ENCODE data around the gene PPP2R3C.
A peak's percentile ranks its signal among the peaks of the same experiment; 100 is the strongest.
"Not testable (repeated sequence)": the region's sequence is repeated elsewhere in the genome, so short reads cannot be mapped to it uniquely, and the experiment has no call there.

PPP2R3C gene

GRCh38 chr14:35121887-35122695 lies at the start of gene PPP2R3C, which contains the start of gene PRORP:
TSS of gene PPP2R3C (minus strand) at chr14:35121990. CDS start at chr14:35121959, 31 bp downstream.
TSS of gene PRORP (plus strand) at chr14:35122552. CDS start at chr14:35123246, 694 bp downstream.
- peak; percentile 95 for DNase-seq

DNA sequence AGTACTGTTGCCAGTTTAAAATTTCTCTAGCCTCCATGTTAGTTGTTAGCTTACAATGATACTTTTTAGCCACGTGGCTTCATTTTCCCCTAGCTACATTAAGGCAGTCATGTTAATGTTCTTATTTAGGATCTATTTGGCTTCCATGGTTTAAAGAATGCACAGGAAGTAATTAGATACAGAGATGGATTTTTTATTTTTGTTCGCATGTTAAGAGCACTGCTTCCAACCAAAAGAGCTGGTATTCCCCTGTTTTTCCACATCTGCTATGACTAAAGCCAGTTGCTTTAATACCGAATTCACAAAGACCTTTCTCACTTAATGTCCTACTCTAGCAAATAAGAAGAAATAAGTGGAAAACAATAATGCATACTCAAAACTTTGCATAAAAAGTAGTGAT lies 45.7 kb upstream of the PPP2R3C start:
- DNase-seq, result no peak

DNA sequence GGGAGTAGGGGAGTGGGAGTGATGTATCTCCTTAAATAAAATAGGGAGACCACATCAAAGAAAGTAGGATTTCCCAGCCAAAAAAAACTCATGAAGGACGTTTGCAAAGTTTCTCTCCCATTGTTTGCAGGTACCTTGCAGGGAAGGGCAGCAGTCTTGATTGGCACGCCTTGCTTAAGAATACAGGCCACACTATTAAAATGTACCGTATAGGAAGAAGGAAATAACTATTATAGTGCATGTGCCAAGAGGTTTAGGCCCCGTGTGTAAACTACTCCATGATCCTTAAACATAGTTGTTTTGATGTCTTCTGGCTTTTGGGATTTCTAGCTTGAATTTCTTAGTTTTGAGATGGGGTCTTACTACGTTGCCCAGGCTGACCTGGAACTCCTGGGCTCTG lies 43.1 kb upstream of the PPP2R3C start:
- DNase-seq, result no peak

- no peak for DNase-seq
Observed at GRCh38 chr14:35163384-35163783, 41.6 kb upstream of the PPP2R3C start.

GRCh38 chr14:35161231-35161630 lies 39.4 kb upstream of the PPP2R3C start:
- DNase-seq, result peak; percentile 56

DNA sequence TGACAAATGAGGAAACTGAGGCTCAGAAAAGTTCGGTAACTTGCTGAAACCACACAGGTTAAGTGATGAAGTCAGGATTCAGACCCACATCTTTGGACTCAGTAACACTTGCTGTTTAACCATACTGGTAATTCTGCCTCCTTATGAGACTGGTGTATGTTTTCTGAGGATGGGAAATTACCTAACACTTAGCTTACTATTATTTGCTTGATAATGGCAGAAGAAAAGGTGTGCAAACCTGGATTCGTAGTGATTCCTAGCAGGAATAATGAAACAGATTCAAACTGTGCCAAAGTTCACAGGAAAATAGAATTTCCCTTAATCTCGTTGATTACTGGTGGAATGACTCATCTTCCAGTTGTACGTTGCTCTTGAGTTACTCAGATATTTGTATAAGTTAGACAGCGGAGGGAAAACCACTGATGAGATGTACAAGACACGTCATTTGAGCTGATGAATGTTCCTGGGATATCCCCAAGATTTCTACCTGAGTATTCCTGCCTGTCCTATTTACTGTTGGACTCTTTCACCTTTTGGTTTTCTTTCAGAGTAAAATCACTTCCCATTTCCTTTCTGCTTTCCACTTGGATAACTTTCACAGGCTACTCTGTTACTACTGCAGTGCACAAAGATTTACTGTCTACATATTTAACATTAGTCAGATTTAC lies 38.1 kb upstream of the PPP2R3C start:
- DNase-seq, result no peak

GRCh38 chr14:35158951-35159653 lies 37.3 kb upstream of the PPP2R3C start:
- DNase-seq, result no peak

GRCh38 chr14:35158491-35158890 lies 36.7 kb upstream of the PPP2R3C start:
- no peak for DNase-seq

DNA sequence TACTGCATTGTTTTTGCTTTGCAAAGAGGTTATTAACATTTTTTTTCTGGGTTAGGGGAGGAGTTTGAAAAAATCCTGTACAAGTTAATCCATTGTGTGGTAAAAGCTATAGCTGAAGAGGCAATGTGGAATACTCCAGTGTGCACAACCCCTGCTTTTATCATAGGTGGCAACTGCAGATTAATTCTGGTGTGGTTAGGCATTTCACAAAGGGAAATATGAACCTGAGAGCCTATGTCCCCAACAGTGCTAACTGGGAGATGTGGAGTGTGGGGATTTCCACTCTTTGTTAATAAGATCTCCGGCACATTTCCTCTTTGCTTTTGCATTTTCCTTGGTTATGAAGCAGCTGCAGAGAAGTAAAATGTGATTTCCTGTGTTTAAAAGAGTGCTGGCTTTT lies 34.2 kb upstream of the PPP2R3C start:
- peak; percentile 41 for DNase-seq

- DNase-seq, result no peak
Observed at GRCh38 chr14:35154016-35154415, 32.2 kb upstream of the PPP2R3C start.

GRCh38 chr14:35152531-35152930 lies 30.7 kb upstream of the PPP2R3C start:
- not testable (repeated sequence) for DNase-seq

DNA sequence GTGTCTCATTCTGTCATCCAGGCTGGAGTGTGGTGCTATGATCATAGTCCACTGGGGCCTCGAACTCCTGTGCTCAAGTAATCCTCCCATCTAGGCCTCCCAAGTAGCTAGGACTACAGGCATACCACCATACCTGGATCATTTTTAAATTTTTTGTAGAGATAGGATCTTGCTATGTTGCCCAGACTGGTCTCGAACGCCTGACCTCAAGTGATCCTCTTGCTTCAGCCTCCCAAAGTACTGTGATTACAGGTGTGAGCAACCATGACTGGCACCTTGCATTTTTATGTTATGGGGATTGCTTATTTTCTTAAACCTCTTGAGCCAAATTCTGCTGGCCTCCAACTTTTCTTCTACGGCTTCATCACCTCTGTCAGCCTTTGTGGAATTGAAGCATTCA lies 27.4 kb upstream of the PPP2R3C start:
- DNase-seq, result no peak

- DNase-seq, result no peak
Observed at GRCh38 chr14:35147711-35148110, 25.9 kb upstream of the PPP2R3C start.

- no peak for DNase-seq
Observed at GRCh38 chr14:35147186-35147585, 25.4 kb upstream of the PPP2R3C start.

DNA sequence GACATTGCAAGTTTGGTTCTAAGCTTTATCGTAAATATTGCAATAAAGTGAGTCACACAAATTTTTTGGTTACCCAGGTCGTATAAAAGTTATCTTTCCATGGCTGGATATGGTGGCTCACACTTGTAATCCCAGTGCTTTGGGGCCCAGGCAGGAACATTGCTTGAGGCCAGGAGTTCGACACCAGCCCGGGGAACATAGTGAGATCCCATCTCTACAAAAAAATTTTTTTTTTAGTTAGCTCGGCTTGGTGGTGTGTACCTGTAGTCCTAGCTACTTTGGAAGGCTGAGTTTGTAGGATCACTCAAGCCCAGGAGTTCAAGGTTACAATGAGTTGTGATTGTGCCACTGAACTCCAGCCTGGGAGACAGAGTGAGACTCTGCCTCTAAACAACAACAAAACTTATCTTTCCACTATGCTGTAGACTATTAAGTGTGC lies 24.9 kb upstream of the PPP2R3C start:
- no peak for DNase-seq

- DNase-seq, result no peak
Observed at GRCh38 chr14:35144029-35144428, 22.2 kb upstream of the PPP2R3C start.

GRCh38 chr14:35140718-35141581 lies 19.2 kb upstream of the PPP2R3C start:
- no peak for DNase-seq

GRCh38 chr14:35138585-35138984 lies 16.8 kb upstream of the PPP2R3C start:
- no peak for DNase-seq

GRCh38 chr14:35134329-35135123 lies 12.7 kb upstream of the PPP2R3C start:
- DNase-seq, result no peak

GRCh38 chr14:35133542-35134328 lies 11.9 kb upstream of the PPP2R3C start:
- no peak for DNase-seq

DNA sequence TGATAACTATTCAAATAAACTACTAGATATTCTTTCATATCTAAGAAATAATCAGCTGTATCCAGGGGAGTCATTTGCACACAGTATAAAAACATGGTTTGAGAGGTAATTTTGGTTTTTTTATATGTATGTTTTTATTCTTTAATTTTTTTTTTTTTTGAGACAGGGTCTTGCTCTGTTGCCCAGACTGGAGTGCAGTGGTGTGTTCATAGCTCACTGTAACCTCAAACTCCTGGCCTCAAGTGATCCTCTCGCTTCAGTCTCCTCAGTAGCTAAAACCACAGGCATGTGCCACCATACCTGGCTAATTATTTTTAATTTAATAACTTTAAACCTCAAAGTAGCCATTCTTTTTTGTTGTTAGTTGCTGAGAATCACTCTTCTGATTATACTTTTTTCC lies 2.3 kb upstream of the PPP2R3C start:
- no peak for DNase-seq

All from CD4-positive, alpha-beta T cell treated with Interleukin-17A for 1 hour (primary cell).